ENCODE measurements around the gene SSH3. TPM values are rescaled to one million over a fixed set of nuclear protein-coding genes. Genes with fewer than 3 reads are reported as not detected.

SSH3 gene
- total RNA-seq, 1 experiment from 2014 or later = 5.5 TPM

GRCh38 chr11:67308031-67308866, 4.9 kb downstream of the SSH3 start:
- Histone ChIP-seq H3K36me3 (ENCODE audit: insufficient read depth, low read length, poor library complexity, severe bottlenecking) (no peaks in the 10 kb centered on the region), H3K4me1 (ENCODE audit: insufficient read depth, low read length, poor library complexity, severe bottlenecking) (no peaks in the 10 kb centered on the region), H3K9me3 (ENCODE audit: low read depth, low read length, poor library complexity, severe bottlenecking) (no peaks in the 10 kb centered on the region), H3K27ac (ENCODE audit: low read depth, low read length, poor library complexity, severe bottlenecking) (no peak overlapping the region), H3K4me3 (ENCODE audit: low read depth, low read length, poor library complexity, severe bottlenecking) (no peak overlapping the region), H3K27me3 (replicated peaks; ENCODE audit: insufficient read depth, low read depth, low read length, poor library complexity) (no peaks in the 10 kb centered on the region)
- ChIA-PET POLR2A (ENCODE audit: low non-redundant PET) (no interaction called here), CTCF (interaction anchor here (0.5 kb wide), 1 partner anchor 31 kb away, joined by 3 read pairs; no protein-coding TSS in a partner anchor)
- no TSS peak for BruUV-seq (replicated peaks)
- no peak for DNase-seq (ENCODE audit: low spot score)
- TF ChIP-seq CTCF (conservative IDR thresholded peaks at IDR 0.05; ENCODE audit: low read depth, low read length) = no peak
- TF ChIP-seq EZH2 (IDR thresholded peaks at IDR 0.05; ENCODE audit: borderline replicate concordance, low read depth, low read length, poor library complexity, severe bottlenecking) = no peak
- intact Hi-C loops (cut with micrococcal nuclease; ENCODE audit: unreplicated experiment) = no loop called here

GRCh38 chr11:67309166-67309565, 5.8 kb downstream of the SSH3 start:
- no peaks in the 10 kb centered on the region for H3K9me3 ChIP-seq (ENCODE audit: low read depth, low read length, poor library complexity, severe bottlenecking)
- ChIA-PET CTCF (no interaction called here), POLR2A (ENCODE audit: low non-redundant PET) (interaction anchor here (0.5 kb wide), 1 partner anchor 477 kb away, joined by 19 read pairs; no protein-coding TSS in a partner anchor)
- H3K4me3 ChIP-seq (ENCODE audit: low read depth, low read length, poor library complexity, severe bottlenecking) = no peak overlapping the region
- H3K27me3 ChIP-seq (replicated peaks; ENCODE audit: insufficient read depth, low read depth, low read length, poor library complexity) = no peaks in the 10 kb centered on the region
- no peak for TF ChIP-seq EZH2 (IDR thresholded peaks at IDR 0.05; ENCODE audit: borderline replicate concordance, low read depth, low read length, poor library complexity, severe bottlenecking)
- no peak for TF ChIP-seq CTCF (conservative IDR thresholded peaks at IDR 0.05; ENCODE audit: low read depth, low read length)
- no TSS peak for BruUV-seq (replicated peaks)
- no peak overlapping the region for H3K27ac ChIP-seq (ENCODE audit: low read depth, low read length, poor library complexity, severe bottlenecking)
- no peak for DNase-seq (ENCODE audit: low spot score)
- H3K4me1 ChIP-seq (ENCODE audit: insufficient read depth, low read length, poor library complexity, severe bottlenecking) = no peaks in the 10 kb centered on the region
- intact Hi-C loops (cut with micrococcal nuclease; ENCODE audit: unreplicated experiment) = no loop called here
- H3K36me3 ChIP-seq (ENCODE audit: insufficient read depth, low read length, poor library complexity, severe bottlenecking) = no peaks in the 10 kb centered on the region

GRCh38 chr11:67309661-67310061, 6.3 kb downstream of the SSH3 start:
- ChIA-PET CTCF (no interaction called here), POLR2A (ENCODE audit: low non-redundant PET) (no interaction called here)
- H3K36me3 ChIP-seq (ENCODE audit: insufficient read depth, low read length, poor library complexity, severe bottlenecking) = no peaks in the 10 kb centered on the region
- no TSS peak for BruUV-seq (replicated peaks)
- no peak overlapping the region for H3K4me3 ChIP-seq (ENCODE audit: low read depth, low read length, poor library complexity, severe bottlenecking)
- intact Hi-C loops (cut with micrococcal nuclease; ENCODE audit: unreplicated experiment) = loop anchor here (10.0 kb wide), 1 partner anchor 255 kb away; the partner anchor contains the start of gene RHOD
- H3K27ac ChIP-seq (ENCODE audit: low read depth, low read length, poor library complexity, severe bottlenecking) = no peak overlapping the region
- H3K9me3 ChIP-seq (ENCODE audit: low read depth, low read length, poor library complexity, severe bottlenecking) = no peaks in the 10 kb centered on the region
- H3K27me3 ChIP-seq (replicated peaks; ENCODE audit: insufficient read depth, low read depth, low read length, poor library complexity) = no peaks in the 10 kb centered on the region
- no peaks in the 10 kb centered on the region for H3K4me1 ChIP-seq (ENCODE audit: insufficient read depth, low read length, poor library complexity, severe bottlenecking)
- DNase-seq (ENCODE audit: low spot score) = no peak
- TF ChIP-seq CTCF (conservative IDR thresholded peaks at IDR 0.05; ENCODE audit: low read depth, low read length) = no peak

All from A673 (cell line).